Skin of body (tissue), 2 donors: Measurements from ENCODE around the gene SYT5. TPM values are rescaled to one million over a fixed set of nuclear protein-coding genes. Genes with fewer than 3 reads are reported as not detected.
"Not testable (repeated sequence)": the region's sequence is repeated elsewhere in the genome, so short reads cannot be mapped to it uniquely, and the experiment has no call there.

Experiments
- DNase-seq: peaks from one replicate; lab custom pipeline; 2025; lab: John Stamatoyannopoulos, UW
- total RNA-seq: library from RNA; depleted of rRNA; stranded (reverse); fragments of >200 nt; gene quantifications from one replicate; pipeline ENCODE4 v1.2.3, GENCODE V29; 2014

SYT5 gene
- total RNA-seq, 1 donor from 2014 or later: 1.6 TPM

DNA sequence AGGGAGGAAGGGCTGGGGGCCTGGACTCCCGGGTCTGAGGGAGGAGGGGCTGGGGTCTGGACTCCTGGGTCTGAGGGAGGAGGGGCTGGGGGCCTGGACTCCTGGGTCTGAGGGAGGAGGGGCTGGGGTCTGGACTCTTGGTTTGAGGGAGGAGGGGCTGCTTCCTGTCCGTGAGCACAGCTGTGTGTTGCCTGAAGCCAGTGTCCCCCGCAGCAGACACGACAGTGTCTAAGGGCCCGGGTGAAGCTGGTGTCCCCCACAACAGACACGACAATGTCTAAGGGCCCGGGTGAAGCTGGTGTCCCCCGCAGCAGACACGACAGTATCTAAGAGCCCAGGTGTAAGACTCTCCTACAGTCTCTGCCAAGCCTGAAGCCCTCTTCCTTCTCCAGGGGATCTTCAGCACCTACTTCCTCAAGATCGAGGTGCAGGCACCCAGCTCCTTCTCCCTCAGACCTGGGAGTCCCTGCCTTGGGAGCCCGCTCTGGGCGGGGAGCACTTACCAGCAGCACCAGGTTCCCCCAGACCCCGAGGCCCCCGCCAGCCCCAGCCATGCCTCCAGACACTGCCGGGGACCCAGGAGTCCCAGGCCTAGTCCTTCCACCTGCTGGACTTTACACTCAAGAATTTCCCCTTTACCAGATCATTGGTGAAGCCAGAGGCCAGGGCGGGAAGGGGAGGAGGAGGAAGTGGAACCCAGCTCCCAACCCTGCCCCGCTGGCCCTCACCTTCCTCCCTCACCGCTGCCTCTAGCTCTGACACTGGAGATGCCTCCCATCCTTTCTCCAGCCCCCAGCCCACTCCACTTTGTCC lies 29.0 kb upstream of the SYT5 start, which contains the start of gene PTPRH:
PTPRH (minus strand) TSS at position 622 of the 813 bp plus-strand sequence; CDS start at position 554, 68 bp downstream.
- no peak for DNase-seq

DNA sequence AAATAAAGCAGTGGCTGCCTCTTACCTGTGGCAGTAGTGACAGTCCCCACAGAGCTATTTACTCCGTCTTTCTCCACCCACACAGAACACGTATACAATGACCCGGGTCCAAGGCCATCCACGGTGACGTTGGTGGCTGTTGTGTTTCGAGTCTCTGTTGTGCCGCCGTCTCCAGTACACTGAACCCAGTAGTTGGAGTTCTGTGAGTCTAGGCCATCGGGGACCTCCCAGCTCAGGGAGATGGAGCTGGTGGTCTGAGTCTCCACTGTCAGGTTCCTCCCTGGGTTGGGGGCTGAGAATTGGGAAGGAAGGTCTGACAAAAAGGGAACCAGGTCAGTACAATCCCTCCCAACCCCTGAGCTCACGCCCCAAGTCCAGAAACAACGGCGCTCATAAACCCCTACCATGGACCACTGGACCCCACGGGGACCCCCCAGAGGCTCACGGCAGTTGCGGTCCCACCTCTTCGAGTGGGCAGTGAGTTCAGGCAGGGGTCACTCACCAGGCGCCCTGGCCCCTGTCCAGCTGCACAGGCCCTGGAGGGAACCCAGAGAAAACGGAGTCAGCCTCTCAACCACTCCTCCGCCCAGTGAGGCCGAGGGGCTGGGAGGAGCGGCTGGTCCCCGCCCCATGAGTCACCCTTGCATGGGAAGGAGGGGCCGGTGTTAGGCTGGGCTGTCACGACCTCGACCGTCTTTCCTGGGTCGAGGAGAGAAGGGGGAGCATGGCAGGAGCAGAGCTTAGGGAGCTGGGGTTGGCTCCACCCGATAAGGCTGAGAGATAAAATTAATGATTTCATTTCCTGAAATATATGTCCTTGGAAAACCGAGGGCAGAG lies 26.8 kb upstream of the SYT5 start:
- DNase-seq: no peak

DNA sequence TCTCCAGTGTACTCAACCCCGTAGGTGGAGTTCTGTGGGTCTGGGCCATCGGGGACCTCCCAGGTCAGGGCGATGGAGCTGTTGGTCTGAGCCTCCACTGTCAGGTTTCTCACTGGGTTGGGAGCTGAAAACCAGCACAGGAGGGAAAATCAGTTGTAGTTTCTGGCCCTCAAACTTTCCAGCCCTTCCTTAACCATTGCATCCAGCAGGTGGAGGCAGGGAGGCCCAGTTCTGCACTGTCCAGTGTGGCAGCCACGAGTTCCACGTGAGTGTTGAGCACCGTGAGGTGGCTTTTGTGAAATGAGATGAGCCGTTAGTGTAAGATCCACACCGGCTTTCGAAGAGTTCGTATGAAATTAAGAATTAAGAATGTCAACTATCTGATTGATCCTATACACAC lies 22.1 kb upstream of the SYT5 start:
- not testable (repeated sequence) for DNase-seq

DNA sequence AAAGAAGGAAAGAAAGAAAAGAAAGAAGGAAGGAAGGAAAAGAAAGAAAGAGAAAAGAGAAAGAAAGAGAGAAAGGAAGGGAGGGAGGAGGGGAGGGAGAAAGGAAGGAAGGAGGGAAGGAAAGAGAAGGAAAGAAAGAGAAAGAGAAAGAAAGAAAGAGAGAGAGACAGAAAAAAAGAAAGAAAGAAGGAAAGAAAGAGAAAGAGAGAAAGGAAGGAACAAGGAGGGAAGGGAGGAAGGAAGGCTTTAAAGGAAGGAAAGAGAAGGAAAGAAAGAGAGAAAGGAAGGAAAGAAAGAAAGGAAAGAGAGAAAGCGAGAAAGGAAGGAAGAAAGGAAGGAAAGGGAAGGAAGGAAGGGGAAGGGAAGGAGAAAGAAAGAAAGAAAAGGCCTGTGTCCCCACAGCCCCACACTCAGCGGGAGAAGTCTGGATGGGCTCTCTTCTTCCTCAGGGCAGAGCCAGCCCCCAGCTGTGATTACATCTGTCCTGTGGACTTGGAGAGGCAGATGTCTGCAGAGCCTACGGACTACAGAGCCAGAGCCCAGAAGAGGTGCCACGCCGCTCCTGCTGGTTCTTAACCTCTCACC lies 19.6 kb upstream of the SYT5 start:
- no peak for DNase-seq

DNA sequence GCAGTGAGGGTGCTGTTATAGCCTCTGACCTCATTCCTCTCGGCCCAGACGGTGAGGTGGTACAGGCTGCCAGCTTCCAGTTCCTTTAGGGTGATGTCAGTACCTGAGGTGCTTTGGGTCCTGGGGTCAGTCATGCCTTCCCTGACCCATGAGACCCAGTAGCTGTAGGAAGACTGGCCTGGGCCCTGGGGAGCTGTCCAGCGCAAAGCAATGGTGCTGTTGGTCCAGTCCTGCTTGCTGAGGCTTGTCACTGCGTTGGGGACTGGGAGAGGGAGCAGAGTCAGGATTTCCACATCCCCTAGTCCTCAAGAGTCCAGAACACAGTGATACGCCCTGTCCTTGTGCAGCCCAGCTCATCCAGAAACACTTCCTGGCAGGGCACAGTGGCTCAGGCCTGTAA lies 18.6 kb upstream of the SYT5 start:
- DNase-seq: no peak

DNA sequence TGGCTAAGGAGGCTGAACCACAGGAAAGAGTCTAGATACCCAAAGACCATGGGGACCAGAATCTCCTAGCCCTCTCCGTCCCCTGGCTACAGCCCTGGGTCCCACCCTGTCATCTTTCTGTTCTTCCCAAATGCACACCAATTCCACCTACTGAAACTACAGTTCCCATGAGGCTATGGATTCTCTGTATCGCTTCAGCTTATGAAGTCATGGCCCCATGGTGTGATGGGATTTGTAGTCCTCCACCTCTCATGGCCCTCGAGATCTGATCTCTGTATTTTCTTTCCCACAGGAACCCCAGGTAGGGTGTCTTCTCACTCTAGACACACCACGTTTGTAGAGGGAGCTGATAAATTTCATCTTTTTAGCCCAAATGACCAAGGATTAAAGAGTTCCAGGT lies 17.4 kb upstream of the SYT5 start:
- no peak for DNase-seq

DNA sequence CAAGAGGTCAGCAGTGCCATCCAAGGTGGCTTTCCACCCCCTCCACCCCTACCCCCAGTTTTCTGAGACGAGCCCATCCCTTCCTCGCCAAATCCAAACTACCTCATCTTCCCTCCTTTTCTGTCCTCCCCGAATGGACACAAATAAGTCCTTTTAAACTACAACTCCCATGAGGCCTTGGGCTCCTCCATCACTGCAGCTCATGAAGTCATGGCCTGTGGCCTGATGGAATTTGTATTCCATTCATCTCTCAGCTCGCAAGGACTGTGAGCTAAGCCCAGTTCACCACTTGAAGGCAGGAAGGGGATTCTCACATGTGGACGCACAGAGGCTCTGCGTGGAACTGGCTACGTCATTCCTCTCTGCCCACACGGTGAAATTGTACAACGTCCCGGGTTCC lies 16.7 kb upstream of the SYT5 start:
- DNase-seq: no peak

DNA sequence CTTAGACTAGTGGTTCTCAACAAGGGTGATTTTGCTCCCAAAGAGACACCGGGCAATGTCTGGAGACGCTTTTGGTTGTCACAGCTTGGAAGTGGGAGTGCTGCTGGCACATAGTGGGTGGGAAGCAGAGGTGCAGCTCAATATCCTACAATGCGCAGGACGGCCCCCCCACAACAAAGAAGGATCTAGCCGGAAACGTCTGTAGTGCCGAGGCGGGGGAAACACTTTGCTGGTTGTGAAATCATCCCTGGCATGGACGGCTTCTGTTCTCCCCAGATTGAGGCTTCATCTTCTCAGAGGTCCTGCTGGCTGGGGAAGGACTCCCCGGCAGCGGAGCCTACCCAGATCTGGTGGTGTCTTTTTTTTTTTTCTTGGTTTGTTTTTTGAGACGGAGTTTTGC lies 13.4 kb upstream of the SYT5 start:
- no peak for DNase-seq

DNA sequence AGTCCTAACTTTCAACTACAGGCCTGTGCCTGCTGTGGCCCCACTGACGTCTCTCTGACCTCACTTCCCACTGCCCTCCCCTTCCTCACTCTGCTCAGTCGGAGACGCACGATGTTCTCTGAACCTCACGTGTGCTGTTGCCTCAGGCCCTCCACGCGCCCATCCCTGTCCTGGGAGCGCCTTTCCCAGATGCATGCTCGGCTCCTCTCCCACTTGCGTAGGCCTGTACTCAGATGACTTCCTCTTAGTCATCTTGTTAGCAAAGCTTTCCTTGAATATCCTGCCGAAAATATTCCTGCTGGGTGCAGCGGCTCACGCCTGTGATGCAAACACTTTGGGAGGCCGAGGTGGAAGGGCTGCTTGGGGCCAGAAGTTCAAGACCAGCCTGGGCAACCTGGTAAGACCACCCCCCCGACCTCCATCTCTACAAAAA lies 9.3 kb upstream of the SYT5 start:
- DNase-seq: no peak

DNA sequence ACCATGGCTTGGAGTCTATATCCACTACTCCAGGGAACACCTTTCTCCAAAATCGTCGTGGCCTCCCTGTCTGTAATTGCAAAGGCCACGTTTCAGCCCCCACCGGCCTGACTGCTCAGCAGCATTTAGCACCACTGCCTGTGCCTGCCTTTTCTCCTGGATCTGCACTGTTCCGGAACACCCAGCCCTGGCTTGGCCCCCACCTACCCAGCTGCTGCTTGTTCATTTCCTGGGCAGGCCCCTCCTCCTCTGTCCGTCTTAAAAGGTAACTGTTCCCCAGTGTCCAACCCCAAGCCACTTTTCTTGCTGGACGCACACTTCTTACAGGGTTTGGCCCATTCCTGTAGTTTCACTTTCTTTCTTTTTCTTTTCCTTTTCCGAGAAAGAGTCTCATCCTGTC lies 8.5 kb upstream of the SYT5 start:
- DNase-seq: no peak

DNA sequence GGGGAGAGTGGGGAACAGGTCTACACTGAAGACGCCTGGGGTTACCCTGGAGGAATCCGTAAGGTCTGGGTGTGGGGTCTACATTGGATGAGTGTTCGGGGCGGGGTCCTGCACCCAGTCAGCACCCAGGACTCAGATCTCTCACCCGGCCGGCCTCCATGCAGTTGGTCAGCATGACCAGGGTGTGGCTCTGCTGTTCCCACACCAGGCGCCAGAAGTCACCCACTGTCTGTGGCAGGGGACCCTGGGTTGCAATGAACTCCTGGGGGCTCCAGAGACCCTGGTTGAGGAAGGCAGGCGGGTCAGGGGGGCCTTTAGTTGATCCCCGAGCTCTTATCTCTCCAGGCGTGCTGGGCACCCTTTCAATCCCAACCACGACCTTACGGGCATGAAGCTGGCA lies 6.0 kb upstream of the SYT5 start:
- no peak for DNase-seq

DNA sequence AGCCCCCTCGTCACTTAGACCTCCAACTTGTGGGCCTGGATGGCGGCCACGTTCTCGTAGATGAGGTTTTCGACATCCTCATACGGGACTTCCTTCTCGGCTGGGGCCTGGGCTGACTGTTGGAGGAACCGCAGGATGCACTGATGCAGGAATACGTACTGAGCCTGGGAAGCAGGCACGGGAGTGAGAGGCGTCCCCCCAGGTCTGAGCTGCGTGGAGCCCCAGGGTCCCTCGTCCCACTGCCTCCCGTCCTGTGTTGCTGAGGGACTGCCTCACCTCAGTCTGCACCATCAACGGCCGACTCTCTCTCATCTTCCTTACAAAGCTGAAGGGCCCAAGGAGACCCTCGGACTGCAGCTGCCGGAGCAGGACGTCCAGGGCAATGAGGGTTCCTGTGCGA lies 1.7 kb upstream of the SYT5 start:
- no peak for DNase-seq

DNA sequence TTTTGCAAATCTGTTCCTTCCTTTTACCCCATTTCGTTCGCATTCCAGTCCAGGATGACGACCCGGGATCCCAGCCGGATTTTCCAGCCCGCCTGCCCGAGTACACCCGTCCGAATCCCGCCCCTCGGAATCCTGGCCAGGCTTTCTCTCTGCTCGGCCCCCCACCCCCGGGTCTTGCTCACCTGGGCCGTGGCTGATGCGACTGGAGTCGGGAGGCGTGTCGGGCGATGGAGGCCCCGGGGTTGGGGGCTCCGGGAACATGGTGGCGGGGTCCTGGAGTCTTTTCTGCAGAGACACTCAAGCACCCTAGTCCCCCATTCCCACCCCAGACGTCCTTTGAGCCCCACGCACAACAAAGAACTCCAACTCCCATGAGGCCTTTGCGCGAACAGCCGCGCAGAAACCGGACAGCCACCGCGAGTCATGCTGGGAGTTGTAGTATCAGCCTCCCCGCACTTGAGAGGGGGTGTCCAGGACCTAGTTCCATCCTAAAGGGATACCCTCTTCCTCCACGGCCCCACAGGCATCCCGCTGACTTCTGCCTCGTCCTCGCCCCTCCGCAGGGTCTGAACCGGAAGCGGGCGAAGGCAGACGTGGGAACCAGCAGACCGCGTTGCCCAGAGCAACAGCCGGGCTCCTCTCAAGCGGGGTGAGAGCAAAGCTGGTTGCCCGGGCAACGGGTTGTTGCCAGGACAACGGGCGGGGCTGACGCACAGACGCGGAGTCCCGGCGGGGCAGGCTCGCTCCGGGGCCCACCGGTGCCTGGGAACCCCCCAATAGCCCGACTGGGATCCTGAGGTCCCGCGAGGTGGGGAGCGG lies 1.1 kb downstream of the SYT5 start:
- no peak for DNase-seq

DNA sequence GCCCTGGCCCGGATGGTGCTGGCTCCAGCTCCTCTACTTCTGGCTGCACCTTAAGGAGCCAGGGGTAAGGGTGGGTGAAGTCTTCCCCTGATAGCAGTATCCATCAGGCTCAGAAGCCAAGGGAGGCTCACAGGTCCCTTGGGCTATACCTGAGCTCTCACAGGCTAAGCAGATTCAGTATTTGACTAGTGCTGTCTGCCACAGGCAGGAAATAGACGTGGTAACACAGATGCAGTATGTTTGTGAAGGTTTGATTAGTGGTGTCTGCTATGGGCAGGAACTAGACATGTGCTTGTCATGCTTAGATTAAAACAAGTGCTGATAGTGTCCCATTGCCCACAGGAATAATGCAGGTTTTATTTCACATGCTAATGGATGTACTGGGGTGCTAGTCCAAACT lies 4.0 kb downstream of the SYT5 start:
- no peak for DNase-seq

DNA sequence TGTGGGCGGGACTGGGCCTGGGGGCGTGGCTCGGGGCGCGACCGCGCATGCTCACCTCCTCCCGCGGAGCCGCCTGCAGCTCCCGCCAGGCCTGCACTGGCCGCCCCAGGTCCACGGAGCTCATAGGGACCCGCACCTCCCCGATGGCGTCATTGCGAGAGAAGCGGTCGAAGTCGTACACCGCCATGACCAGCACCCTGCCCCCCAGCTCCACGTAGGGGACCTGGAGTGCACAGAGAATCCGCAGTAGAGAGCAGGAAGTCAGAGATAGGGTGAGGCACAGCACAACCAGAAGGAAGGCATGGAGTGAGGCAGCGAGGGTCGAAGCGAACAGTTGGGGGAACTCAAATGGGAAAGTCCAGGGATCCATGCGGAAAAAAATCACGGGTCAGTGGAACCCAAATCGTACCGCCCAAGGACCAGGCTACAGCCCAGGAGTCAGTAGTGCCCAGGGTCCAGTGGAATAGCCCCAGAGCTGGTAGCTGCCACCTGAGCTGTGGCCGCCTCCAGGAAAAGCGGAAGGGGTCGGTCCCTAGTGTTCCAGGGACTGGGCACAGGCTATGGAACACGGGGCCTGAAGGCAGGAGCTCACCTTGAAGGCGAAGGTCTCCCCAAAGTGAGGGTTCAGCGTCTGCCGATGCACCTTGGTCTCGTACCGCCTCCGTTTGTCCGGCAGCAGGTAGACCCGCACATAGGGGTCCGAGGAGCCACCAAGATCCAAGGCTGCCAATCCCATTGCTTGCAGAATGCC lies 4.8 kb downstream of the SYT5 start:
- DNase-seq: no peak

DNA sequence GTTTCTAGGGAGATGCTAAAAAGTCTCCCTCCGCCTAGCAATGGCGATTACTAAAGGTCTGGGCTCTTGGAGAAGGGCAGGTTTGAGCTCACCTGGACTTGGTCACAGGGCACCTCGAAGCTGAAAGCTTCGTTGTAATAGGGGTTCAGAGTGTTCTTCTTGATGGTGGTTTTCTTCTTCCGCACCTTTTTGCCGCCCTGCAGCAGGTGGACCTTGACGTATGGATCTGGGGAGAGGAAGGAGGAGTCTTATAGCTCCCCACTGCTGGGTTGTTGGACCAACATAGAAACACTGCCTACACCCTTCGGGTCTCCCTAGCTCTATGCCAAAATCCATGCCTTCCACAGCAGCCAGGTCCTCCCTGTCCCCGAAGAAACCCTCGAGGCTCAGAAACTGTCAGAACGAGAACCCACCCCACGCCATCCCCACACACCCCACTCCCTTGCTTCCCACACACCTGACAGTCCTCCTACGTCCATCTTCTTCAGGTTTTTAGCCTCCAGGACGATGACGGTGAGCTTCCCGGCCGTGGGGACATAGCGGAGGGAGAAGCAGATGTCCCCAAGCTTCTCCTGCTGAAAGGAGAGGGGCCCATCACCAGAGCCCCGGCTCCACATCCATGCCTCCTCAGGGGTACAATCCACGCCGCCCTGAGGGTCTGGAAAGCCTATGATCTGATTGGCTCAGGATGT lies 5.5 kb downstream of the SYT5 start:
- DNase-seq: no peak

DNA sequence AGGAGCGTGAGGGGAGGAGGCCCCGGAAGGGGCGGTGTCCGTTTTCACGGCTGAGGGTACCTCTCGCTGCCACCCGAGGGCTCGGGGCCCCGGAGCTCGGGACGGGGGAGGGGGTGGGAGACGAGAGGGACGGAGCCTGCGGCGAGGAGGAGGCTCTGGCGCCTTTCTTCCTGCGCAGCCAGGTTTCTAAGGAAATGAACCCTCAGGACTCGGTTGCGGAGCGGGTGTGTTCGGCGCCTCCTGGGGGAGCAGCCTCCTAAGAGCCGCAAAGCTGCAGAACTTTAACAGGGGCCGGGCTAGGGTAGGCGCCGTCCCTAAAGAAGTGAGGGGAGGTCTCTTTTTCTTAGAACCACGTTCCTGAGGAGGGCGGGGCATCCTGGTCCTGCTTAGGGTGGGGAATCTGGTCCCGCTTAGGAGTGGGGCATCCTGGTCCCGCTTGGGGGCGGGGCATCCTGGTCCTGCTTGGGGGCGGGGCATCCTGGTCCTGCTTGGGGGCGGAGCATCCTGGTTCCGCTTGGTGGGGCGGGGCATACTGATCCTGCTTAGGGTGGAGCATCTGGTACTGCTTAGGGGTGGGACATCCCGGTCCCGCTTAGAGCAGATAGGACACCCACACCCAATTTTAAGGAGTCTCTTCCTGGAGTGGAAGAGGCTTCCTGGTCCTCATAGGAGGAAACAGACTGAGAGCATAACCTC lies 6.2 kb downstream of the SYT5 start:
- DNase-seq: no peak

DNA sequence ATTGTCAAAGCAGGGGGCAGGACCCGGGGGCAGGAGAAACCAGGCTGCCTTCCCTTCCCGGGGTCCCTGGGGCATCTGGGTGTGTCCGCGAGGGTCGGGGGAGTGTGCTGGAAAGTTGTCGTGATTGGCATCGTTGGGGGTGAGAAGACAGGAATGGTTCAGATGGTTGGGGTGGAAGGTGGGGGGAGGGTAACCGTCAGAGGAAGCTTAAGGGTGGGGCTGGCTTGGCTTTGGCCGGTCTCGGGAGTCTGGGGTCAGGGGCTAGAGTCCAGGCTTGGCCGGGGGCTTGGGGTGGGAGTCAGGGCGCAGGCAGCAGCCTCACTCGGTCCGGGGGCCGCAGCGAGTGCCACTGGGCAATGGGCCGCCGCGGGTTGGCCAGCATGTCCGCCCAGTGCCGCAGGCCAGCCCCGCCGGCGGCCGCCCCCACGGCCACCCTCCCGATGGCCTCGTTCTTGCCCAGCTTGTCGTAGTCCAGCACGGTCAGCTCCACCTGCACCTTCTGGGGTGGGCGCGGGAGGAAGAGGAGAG lies 6.8 kb downstream of the SYT5 start:
- DNase-seq: no peak

DNA sequence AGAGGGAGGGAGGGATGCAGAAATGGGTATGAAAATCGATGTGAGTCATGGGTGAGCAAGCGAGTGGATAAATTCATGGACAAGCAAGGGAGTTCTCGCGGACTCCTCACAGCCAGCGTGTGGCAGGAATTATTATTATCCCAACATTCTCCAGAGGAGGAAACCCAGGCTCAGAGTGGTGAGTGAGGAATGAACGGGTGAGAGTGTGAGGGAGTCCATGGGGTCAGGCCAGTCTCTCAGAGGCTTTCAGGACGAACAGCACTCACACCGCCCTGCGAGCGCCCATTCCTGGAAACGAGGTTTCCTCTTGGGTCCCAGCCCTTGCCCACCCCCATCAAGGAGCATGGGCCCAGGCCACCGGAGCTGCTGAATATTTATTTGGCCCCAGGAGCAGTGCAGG lies 7.3 kb downstream of the SYT5 start:
- DNase-seq: no peak
